B cell (primary cell): ENCODE measurements around the gene BCOR. TPM values are rescaled to one million over a fixed set of nuclear protein-coding genes. Genes with fewer than 3 reads are reported as not detected.

Source experiments
- ATAC-seq: fragments of 200-7000 bp; cut with Tn5 transposase; one replicate; pipeline ENCODE4 v1.10.0; 2021; ENCODE audit warnings: low read depth, mild to moderate bottlenecking, moderate number of reproducible peaks, moderate library complexity
- CTCF ChIA-PET: fragments of 350-600 bp; sonication (Branson Sonifier 250); formaldehyde crosslinking; loops from one replicate; lab custom pipeline; 2021; ENCODE audit warnings: antibody characterized with exemption, inconsistent platforms; lab: Charles Lee
- POLR2A ChIA-PET: fragments of 350-600 bp; sonication (Branson Sonifier 250); formaldehyde crosslinking; loops from one replicate; lab custom pipeline; 2021; ENCODE audit warnings: antibody characterized with exemption; lab: Charles Lee
- DNase-seq: peaks from one replicate; pipeline ENCODE4 v3.0.0; 2013
- H2AFZ ChIP-seq: 2 replicates; pipeline ENCODE4 v1.6.1; 2012; ENCODE audit warnings: mild to moderate bottlenecking, low read depth, low read length; ENCODE audit not compliant: insufficient read depth, poor library complexity, severe bottlenecking
- H3K27ac ChIP-seq, 2 donors: 1 replicate in 1 of 2; 2 replicates in 1 of 2; pipeline ENCODE4 v1.5.1; 2012 to 2013; ENCODE audit warnings: low read length in 2 of 2, mild to moderate bottlenecking in 2 of 2, moderate library complexity in 1 of 2
- H3K27me3 ChIP-seq, 4 experiments: fragments of 200-600 bp in 1 of 4; sonication (generic) in 1 of 4; replicated peaks in 1 of 4; 1 replicate in 2 of 4; 2 replicates in 2 of 4; pipeline versions ENCODE4 v1.6.1 to v1.7.0; 2013 to 2016; ENCODE audit warnings: low read length in 3 of 4, mild to moderate bottlenecking in 2 of 4, mixed read lengths in 1 of 4, moderate library complexity in 1 of 4; ENCODE audit not compliant: insufficient read depth in 4 of 4, control insufficient read depth in 3 of 4; ENCODE audit errors: control extremely low read depth in 1 of 4
- H3K36me3 ChIP-seq, 2 experiments: replicated peaks in 1 of 2; 1 replicate in 1 of 2; 2 replicates in 1 of 2; pipeline versions ENCODE4 v1.6.1 to v1.7.1; 2013; ENCODE audit warnings: low read length in 1 of 2; ENCODE audit not compliant: insufficient read depth in 2 of 2, control insufficient read depth in 1 of 2; ENCODE audit errors: control extremely low read depth in 1 of 2, extremely low read depth in 1 of 2
- H3K4me1 ChIP-seq, 2 donors: fragments of 200-600 bp in 1 of 2; sonication (generic) in 1 of 2; 1 replicate in 1 of 2; 2 replicates in 1 of 2; pipeline versions ENCODE4 v1.5.1 to v1.6.1; 2013 to 2017; ENCODE audit warnings: low read length in 2 of 2; ENCODE audit not compliant: control insufficient read depth in 2 of 2, insufficient read depth in 2 of 2
- H3K4me2 ChIP-seq: replicated peaks from 2 replicates; pipeline ENCODE3; 2012; ENCODE audit warnings: mild to moderate bottlenecking, low read depth, low read length; ENCODE audit not compliant: poor library complexity, severe bottlenecking
- H3K4me3 ChIP-seq, 5 experiments: fragments of 200-600 bp in 1 of 5; sonication (generic) in 1 of 5; 1 replicate in 3 of 5; 2 replicates in 2 of 5; pipeline versions ENCODE4 v1.5.1 to v1.7.0; 2011 to 2016; ENCODE audit warnings: low read length in 4 of 5, mild to moderate bottlenecking in 4 of 5, low read depth in 2 of 5, control low read depth in 1 of 5, moderate library complexity in 1 of 5; ENCODE audit not compliant: insufficient read depth in 1 of 5; ENCODE audit errors: control extremely low read depth in 1 of 5, extremely low read depth in 1 of 5
- H3K79me2 ChIP-seq: fragments of 200-600 bp; sonication (generic); one replicate; pipeline ENCODE4 v1.6.0; 2016; ENCODE audit warnings: low read length; ENCODE audit not compliant: control insufficient read depth, insufficient read depth
- H3K9ac ChIP-seq: fragments of 200-600 bp; sonication (generic); 2 replicates; pipeline ENCODE4 v1.6.1; 2017; ENCODE audit warnings: mild to moderate bottlenecking, low read length, moderate library complexity
- H3K9me3 ChIP-seq, 3 donors: one replicate each; pipeline versions ENCODE4 v1.6.1 to v1.7.1; 2013; ENCODE audit warnings: low read length in 2 of 3; ENCODE audit not compliant: control insufficient read depth in 2 of 3, insufficient read depth in 1 of 3; ENCODE audit errors: control extremely low read depth in 1 of 3
- H4K20me1 ChIP-seq: 2 replicates; pipeline ENCODE4 v1.6.0; 2012; ENCODE audit warnings: mild to moderate bottlenecking, low read length; ENCODE audit not compliant: insufficient read depth, control insufficient read depth, poor library complexity, severe bottlenecking
- H3K27ac Mint-ChIP-seq: one replicate; pipeline ENCODE4 v1.8.0; 2021; ENCODE audit warnings: mixed read lengths
- H3K27me3 Mint-ChIP-seq: one replicate; pipeline ENCODE4 v1.8.0; 2021; ENCODE audit warnings: mixed read lengths
- H3K4me1 Mint-ChIP-seq: one replicate; pipeline ENCODE4 v1.8.0; 2021; ENCODE audit warnings: mixed read lengths
- H3K4me3 Mint-ChIP-seq: one replicate; pipeline ENCODE4 v1.8.0; 2021; ENCODE audit warnings: mixed read lengths
- H3K9me3 Mint-ChIP-seq: one replicate; pipeline ENCODE4 v1.8.0; 2022; ENCODE audit warnings: mixed read lengths; ENCODE audit not compliant: insufficient read depth
- EZH2 ChIP-seq: IDR thresholded peaks from 2 replicates; pipeline ENCODE4 v1.6.1; 2012; ENCODE audit warnings: borderline replicate concordance, low read depth, mild to moderate bottlenecking, moderate library complexity, low read length; ENCODE audit not compliant: insufficient read depth, poor library complexity, severe bottlenecking
- WGBS: methylation state at CpG from one replicate; pipeline ENCODE4 v1.1.5; 2013; ENCODE audit warnings: missing lambda C conversion rate; ENCODE audit not compliant: insufficient coverage; 5-methylcytosine and 5-hydroxymethylcytosine counted together
- intact Hi-C: fragments of 100-400 bp; cut with micrococcal nuclease; formaldehyde crosslinking; loops from one replicate; pipeline ENCODE4 v1.10.0; 2022
- polyA plus RNA-seq: library from polyadenylated mRNA; depleted of rRNA; stranded (reverse); fragments of >200 nt; gene quantifications from 2 replicates; pipeline ENCODE4 v1.2.3, GENCODE V29; 2012
- total RNA-seq, 2 donors: library from RNA; stranded (reverse); fragments of 120-200 nt in 1 of 2; gene quantifications; 1 replicate in 1 of 2; 2 replicates in 1 of 2; pipeline versions ENCODE4 v1.2.3 to v1.2.4, GENCODE V29; 2013 to 2022
- TF ChIP-seq, protein P1 (sequence below): fragments of 200-600 bp; IDR thresholded peaks from one replicate; pipeline ENCODE4 v1.8.0; 2022; ENCODE audit warnings: antibody characterized with exemption, mild to moderate bottlenecking

BCOR gene
- total and polyA plus RNA-seq, 2 donors (not counting 1 experiment from before 2014, with no cell fraction given): 19.0 to 65.3 TPM

- Mint-ChIP-seq H3K27me3 (peaks cover 3% of the 10 kb centered on the region), H3K4me3 (peak overlapping the region; percentile 85), H3K27ac (peak overlapping the region; percentile 71), H3K9me3 (no peaks in the 10 kb centered on the region), H3K4me1 (peaks cover 34% of the 10 kb centered on the region)
- H3K4me1 ChIP-seq: peaks cover 48 to 55% of the 10 kb centered on the region in 2 donors
- CTCF ChIA-PET: interaction anchor here (1.0 to 2.6 kb wide), 2 partner anchors 85 to 156 kb away, joined by 5 to 10 read pairs; partner anchors contain the start of gene BCOR
- H3K27ac ChIP-seq: no peak overlapping the region
- H3K27me3 ChIP-seq: peaks cover 0 to 17% (median 6%) of the 10 kb centered on the region in 4 experiments
- intact Hi-C loops: loop anchor here (2.0 to 5.0 kb wide), 5 partner anchors 84 to 281 kb away; partner anchors contain the start of gene BCOR
- H3K79me2 ChIP-seq: no peaks in the 10 kb centered on the region
- H3K9me3 ChIP-seq: peaks cover 0 to 9% (median 0%) of the 10 kb centered on the region in 3 donors
- ATAC-seq (peak; percentile 31), DNase-seq (peak; percentile 66)
- peak overlapping the region in 4 of 5 experiments; percentile 53 to 69 (median 56) for H3K4me3 ChIP-seq
- H3K9ac ChIP-seq: peak overlapping the region; percentile 63
- TF ChIP-seq, protein P1, sequence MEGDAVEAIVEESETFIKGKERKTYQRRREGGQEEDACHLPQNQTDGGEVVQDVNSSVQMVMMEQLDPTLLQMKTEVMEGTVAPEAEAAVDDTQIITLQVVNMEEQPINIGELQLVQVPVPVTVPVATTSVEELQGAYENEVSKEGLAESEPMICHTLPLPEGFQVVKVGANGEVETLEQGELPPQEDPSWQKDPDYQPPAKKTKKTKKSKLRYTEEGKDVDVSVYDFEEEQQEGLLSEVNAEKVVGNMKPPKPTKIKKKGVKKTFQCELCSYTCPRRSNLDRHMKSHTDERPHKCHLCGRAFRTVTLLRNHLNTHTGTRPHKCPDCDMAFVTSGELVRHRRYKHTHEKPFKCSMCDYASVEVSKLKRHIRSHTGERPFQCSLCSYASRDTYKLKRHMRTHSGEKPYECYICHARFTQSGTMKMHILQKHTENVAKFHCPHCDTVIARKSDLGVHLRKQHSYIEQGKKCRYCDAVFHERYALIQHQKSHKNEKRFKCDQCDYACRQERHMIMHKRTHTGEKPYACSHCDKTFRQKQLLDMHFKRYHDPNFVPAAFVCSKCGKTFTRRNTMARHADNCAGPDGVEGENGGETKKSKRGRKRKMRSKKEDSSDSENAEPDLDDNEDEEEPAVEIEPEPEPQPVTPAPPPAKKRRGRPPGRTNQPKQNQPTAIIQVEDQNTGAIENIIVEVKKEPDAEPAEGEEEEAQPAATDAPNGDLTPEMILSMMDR: no peak
- no peak for TF ChIP-seq EZH2
- no peaks in the 10 kb centered on the region for H4K20me1 ChIP-seq
- H2AFZ ChIP-seq: peak overlapping the region; percentile 62
- peak overlapping the region; percentile 91 for H3K4me2 ChIP-seq
- POLR2A ChIA-PET: interaction anchor here (0.9 to 2.3 kb wide), 5 partner anchors 86 to 164 kb away, joined by 3 to 18 read pairs (median 6); partner anchors contain the start of gene BCOR
- 0% methylated on average over 28 of the region's 35 CpGs for WGBS
- no peaks in the 10 kb centered on the region for H3K36me3 ChIP-seq
These were observed 84.9 kb downstream of the BCOR start for GRCh38 chrX:40012868-40013265.
